ENCODE results near the gene ZNF343. TPM values are rescaled to one million over a fixed set of nuclear protein-coding genes. Genes with fewer than 3 reads are reported as not detected.

Gene ZNF343
- total and polyA plus RNA-seq, 3 donors from 2014 or later: 9.9 to 11.7 (median 11.0) TPM

DNA sequence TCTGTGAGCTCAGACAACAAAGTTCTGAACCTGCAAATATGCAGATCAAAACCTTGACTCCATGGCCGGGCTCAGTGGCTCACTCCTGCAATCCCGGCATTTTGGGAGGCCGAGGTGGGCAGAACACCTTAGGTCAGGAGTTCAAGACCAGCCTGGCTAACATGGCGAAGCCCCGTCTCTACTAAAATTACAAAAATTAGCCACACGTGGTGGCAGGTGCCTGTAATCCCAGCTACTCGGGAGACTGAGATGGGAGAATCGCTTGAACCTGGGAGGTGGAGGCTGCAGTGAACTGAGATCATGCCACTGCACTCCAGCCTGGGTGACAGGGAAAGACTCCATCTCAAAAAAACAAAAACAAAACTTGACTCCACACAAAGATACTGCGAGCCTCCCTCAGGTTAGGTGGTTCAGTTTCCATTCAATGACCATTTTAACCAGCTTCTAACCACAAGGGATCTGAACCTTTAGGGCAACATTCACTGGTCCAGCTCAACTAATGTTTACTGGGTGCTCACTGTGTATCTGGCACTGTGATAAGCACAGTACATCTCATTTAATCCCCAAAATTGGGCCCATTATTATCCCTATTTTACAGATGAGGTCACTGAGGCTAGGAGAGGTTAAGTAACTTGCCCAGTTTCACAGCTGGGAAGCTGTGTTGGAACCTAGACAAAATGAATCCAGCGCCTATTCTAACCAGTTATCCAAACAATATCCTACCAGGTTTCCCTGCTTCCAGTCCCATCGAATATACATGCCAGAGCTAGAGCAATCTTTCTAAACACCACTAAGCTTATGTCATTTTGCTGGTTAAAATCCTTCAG, 39.9 kb downstream of the ZNF343 start:
- 72 to 74% methylated on average over 11 of the region's 11 CpGs for WGBS, 2 donors
- TF ChIP-seq, protein P1, sequence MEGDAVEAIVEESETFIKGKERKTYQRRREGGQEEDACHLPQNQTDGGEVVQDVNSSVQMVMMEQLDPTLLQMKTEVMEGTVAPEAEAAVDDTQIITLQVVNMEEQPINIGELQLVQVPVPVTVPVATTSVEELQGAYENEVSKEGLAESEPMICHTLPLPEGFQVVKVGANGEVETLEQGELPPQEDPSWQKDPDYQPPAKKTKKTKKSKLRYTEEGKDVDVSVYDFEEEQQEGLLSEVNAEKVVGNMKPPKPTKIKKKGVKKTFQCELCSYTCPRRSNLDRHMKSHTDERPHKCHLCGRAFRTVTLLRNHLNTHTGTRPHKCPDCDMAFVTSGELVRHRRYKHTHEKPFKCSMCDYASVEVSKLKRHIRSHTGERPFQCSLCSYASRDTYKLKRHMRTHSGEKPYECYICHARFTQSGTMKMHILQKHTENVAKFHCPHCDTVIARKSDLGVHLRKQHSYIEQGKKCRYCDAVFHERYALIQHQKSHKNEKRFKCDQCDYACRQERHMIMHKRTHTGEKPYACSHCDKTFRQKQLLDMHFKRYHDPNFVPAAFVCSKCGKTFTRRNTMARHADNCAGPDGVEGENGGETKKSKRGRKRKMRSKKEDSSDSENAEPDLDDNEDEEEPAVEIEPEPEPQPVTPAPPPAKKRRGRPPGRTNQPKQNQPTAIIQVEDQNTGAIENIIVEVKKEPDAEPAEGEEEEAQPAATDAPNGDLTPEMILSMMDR (IDR thresholded peaks at IDR 0.05): no peak
- no peak for TF ChIP-seq POLR2A (IDR thresholded peaks at IDR 0.05)
- Histone ChIP-seq H3K9me3 (no peaks in the 10 kb centered on the region), H3K27ac (no peak overlapping the region), H3K4me3 (no peak overlapping the region), H3K36me3 (ENCODE audit: low read depth, missing control alignments) (no peaks in the 10 kb centered on the region), H3K4me1 (peaks cover 13% of the 10 kb centered on the region), H3K27me3 (no peaks in the 10 kb centered on the region)
- no peak for DNase-seq
- intact Hi-C loops (cut with DNase I; ENCODE audit: low total_unique reads): no loop called here

DNA sequence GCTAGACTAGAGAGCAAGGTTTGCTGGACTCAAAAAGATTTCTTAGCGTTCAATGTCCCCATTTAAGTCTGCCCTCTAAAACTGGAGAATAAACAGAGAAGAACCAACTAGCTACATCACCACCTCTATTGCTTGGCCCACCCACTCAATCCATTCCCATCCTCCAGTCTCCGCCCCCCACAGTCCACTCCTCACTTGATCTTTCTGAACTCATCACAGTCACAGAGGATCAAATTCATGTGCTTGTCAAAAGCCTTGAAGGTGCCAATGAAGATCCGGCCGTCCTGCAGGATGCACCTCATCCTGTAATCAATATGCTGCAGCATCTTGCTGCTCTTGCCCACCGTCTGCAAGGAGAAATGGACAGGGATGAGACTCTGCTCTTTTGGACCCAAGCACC, 41.3 kb downstream of the ZNF343 start:
- Histone ChIP-seq H3K27me3 (no peaks in the 10 kb centered on the region), H3K36me3 (ENCODE audit: low read depth, missing control alignments) (no peaks in the 10 kb centered on the region), H3K9me3 (no peaks in the 10 kb centered on the region), H3K4me3 (no peak overlapping the region), H3K27ac (no peak overlapping the region), H3K4me1 (peaks cover 13% of the 10 kb centered on the region)
- intact Hi-C loops (cut with DNase I; ENCODE audit: low total_unique reads): no loop called here
- WGBS, 2 donors: 86 to 89% methylated on average over 5 of the region's 5 CpGs
- TF ChIP-seq, protein P1 (IDR thresholded peaks at IDR 0.05): no peak
- TF ChIP-seq POLR2A (IDR thresholded peaks at IDR 0.05): no peak
- DNase-seq: no peak

DNA sequence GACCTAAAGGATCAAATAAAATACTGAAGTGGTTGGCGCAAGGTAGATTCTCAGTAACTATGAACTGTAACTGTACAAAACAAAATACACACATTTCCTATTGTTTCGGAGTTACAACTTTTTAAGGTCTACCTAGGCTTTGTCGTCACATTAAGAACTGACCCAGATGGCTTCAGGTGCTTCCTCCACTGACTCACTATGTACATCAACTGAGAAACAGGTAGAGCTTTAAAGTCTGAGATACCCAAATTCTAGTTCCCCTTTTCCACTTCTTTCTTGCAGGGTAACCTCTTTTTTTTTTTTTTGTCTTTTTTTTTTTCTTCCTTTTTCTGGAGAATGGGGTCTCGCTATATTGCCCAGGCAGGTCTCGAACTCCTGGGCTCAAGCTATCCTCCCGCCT, 43.6 kb downstream of the ZNF343 start:
- intact Hi-C loops (cut with DNase I; ENCODE audit: low total_unique reads): no loop called here
- H3K27me3 ChIP-seq: no peaks in the 10 kb centered on the region
- H3K27ac ChIP-seq: no peak overlapping the region
- H3K4me1 ChIP-seq: peaks cover 13% of the 10 kb centered on the region
- no peak overlapping the region for H3K4me3 ChIP-seq
- no peaks in the 10 kb centered on the region for H3K9me3 ChIP-seq
- H3K36me3 ChIP-seq (ENCODE audit: low read depth, missing control alignments): no peaks in the 10 kb centered on the region
- TF ChIP-seq, protein P1 (IDR thresholded peaks at IDR 0.05): no peak
- TF ChIP-seq POLR2A (IDR thresholded peaks at IDR 0.05): no peak
- no peak for DNase-seq
- WGBS, 2 donors: 95 to 98% methylated on average over 6 of the region's 6 CpGs

- Histone ChIP-seq H3K27me3 (no peaks in the 10 kb centered on the region), H3K9me3 (no peaks in the 10 kb centered on the region), H3K4me1 (peaks cover 6% of the 10 kb centered on the region), H3K4me3 (no peak overlapping the region), H3K27ac (no peak overlapping the region), H3K36me3 (ENCODE audit: low read depth, missing control alignments) (no peaks in the 10 kb centered on the region)
- no peak for DNase-seq
- intact Hi-C loops (cut with DNase I; ENCODE audit: low total_unique reads): no loop called here
- 94 to 97% methylated on average over 7 to 9 of the region's 9 CpGs for WGBS, 2 donors
- TF ChIP-seq, protein P1 (IDR thresholded peaks at IDR 0.05): no peak
- no peak for TF ChIP-seq POLR2A (IDR thresholded peaks at IDR 0.05)
These were observed 44.9 kb downstream of the ZNF343 start for GRCh38 chr20:2463616-2464365.
